ENCODE measurements around the gene RASSF4. TPM values are rescaled to one million over a fixed set of nuclear protein-coding genes. Genes with fewer than 3 reads are reported as not detected.

The RASSF4 gene
- total and polyA plus RNA-seq, 4 donors, result 8.2 to 26.9 (median 12.4) TPM

- DNase-seq (ENCODE audit: low spot score), result peak; percentile 91
- Histone ChIP-seq H3K27ac (ENCODE audit: low read depth in 1 of 2, low read length in 2 of 2) (no peak overlapping the region), H3K9ac (ENCODE audit: low read depth in 1 of 2, low read length in 2 of 2) (no peak overlapping the region), H3K9me3 (ENCODE audit: control insufficient read depth in 4 of 4, low read length in 3 of 4) (no peaks in the 10 kb centered on the region), H3K4me3 (ENCODE audit: low read depth in 1 of 3, low read length in 3 of 3) (no peak overlapping the region), H3K36me3 (ENCODE audit: control insufficient read depth in 4 of 4, insufficient read depth in 3 of 4, low read depth in 1 of 4, low read length in 3 of 4) (no peaks in the 10 kb centered on the region), H3K27me3 (ENCODE audit: control insufficient read depth in 4 of 4, insufficient read depth in 4 of 4, low read length in 3 of 4) (no peaks in the 10 kb centered on the region), H3K4me1 (ENCODE audit: control insufficient read depth in 4 of 4, insufficient read depth in 4 of 4, low read length in 3 of 4) (peaks cover 0 to 6% (median under 1%) of the 10 kb centered on the region in 4 donors)
- TF ChIP-seq SP1 (IDR thresholded peaks at IDR 0.05) (no peak), MAX (IDR thresholded peaks at IDR 0.05) (no peak), ZBTB33 (IDR thresholded peaks at IDR 0.05) (no peak), ATF3 (IDR thresholded peaks at IDR 0.05) (no peak), JUND (IDR thresholded peaks at IDR 0.05) (no peak), GABPA (IDR thresholded peaks at IDR 0.05 in 1 of 2, conservative IDR thresholded peaks at IDR 0.05 in 1 of 2) (no peak), EGR1 (IDR thresholded peaks at IDR 0.05; ENCODE audit: low read depth in 2 of 2) (no peak), RAD21 (IDR thresholded peaks at IDR 0.05) (peak; percentile 99 to 100), HNF4G (IDR thresholded peaks at IDR 0.05) (no peak), TAF1 (conservative IDR thresholded peaks at IDR 0.05) (no peak), CTCF (IDR thresholded peaks at IDR 0.05; ENCODE audit: low read depth, low read length, missing input control) (peak; percentile 95), NR2F2 (IDR thresholded peaks at IDR 0.05) (no peak), YY1 (IDR thresholded peaks at IDR 0.05) (no peak), RXRA (IDR thresholded peaks at IDR 0.05) (peak in 1 of 2 donors; percentile 49), FOXA2 (IDR thresholded peaks at IDR 0.05) (no peak), FOXA1 (IDR thresholded peaks at IDR 0.05) (no peak), REST (IDR thresholded peaks at IDR 0.05) (no peak), HNF4A (conservative IDR thresholded peaks at IDR 0.05) (peak; percentile 15 to 54)
- WGBS, result 47% methylated on average over 10 of the region's 10 CpGs
Observed at GRCh38 chr10:44932517-44933450, 26.8 kb upstream of the RASSF4 start.
